Measurements from ENCODE around the gene HUNK.

The HUNK gene

DNA sequence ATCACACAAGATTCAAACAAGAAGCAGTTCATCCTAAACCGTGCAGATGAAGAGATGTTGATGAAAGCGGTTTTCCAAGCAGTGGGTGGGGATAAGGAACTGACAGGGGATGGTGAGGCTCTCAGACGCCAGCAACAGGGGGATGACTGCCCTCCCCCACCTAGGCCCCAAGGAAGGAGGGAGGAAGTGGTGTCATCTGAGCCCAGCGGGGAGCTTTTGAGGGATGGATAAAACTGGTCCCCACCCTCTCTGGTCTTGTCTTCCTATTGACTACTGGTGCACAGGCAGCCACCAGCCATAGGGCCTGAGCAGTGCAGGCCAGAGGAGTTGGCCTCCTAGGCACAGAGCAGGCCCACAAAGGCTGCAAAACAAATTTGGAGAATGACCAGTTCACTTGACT lies 175.5 kb downstream of the HUNK start:
- H3K27ac ChIP-seq (ENCODE audit: low read depth, low read length, severe bottlenecking) = no peak overlapping the region
- H3K36me3 ChIP-seq (ENCODE audit: control insufficient read depth, insufficient read depth, low read length) = no peaks in the 10 kb centered on the region
- no peaks in the 10 kb centered on the region for H3K9me3 ChIP-seq (ENCODE audit: control insufficient read depth, low read length)
- WGBS, 2 experiments (ENCODE audit: insufficient coverage in 2 of 2) = 100% methylated on average over 1 of the region's 4 CpGs; no CpG with 5 or more reads in 1 of the 2 experiments
- H3K4me1 ChIP-seq (ENCODE audit: control insufficient read depth, insufficient read depth, low read length, poor library complexity, severe bottlenecking) = no peaks in the 10 kb centered on the region
- no peak overlapping the region for H3K4me3 ChIP-seq (ENCODE audit: extremely low read depth, insufficient read depth, low read length, poor library complexity, severe bottlenecking)
